HG03520 (cell line): ENCODE data around the gene NLRP1.
A peak's percentile ranks its signal among the peaks of the same experiment; 100 is the strongest.

ENCODE experiments used
- ATAC-seq: cut with Tn5 transposase; IDR thresholded peaks from one replicate; pipeline ENCODE4 v1.9.1; 2021; ENCODE audit warnings: mild to moderate bottlenecking, moderate library complexity; ENCODE audit not compliant: unreplicated experiment

NLRP1 gene

DNA sequence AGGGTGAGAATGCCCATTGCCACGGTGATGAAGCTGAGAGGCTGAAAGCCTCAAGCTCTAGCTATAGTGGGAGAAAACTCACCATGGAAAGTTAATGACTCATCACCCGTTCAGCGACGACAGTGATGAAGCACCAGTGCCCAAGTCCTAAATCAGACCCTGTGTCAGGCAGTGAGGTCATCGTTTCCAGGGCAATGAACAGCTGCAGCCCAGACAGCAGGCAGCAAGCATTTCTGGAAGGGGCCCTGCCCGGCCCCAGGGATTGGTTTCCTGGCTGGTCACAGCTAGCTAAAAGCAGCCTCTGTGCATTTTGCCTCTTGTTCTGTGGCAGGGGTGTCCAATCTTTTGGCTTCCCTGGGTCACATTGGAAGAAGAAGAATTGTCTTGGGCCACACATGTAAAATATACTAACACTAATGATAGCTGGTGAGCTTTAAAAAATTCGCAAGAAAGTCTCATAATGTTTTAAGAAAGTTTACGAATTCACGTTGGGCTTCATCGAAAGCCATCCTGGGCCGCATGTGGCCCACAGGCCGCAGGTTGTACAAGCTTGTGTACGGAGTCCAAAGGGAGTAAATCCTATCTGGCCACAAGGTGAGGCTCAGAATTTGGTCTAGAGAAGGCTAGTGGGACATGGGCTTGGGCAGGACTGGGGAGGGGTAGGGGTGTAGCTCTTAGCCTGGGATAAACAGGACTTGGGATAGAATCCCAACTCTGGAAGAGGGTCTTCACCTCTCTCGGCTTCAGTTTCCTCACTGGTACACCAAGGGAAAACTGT, 57.3 kb downstream of the NLRP1 start:
- no peak for ATAC-seq

DNA sequence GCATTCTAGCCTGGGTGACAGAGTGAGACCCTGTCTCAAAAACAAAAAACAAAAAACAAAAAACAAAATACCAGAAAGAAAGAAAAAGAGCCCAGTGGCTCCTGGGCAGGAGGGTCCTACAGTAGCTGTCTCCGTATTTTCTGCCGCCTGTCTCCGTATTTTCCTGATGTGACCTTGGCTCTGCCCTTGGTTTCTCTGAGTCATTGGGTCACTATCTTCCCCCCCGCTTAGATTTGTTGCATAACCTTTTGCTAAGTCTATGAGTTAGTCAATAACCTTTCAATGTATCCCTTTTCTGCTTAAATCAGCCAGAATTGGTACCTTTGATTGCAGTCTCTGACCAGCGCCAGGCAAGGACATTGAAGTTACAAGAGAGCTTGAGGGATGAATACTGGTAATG, 61.1 kb downstream of the NLRP1 start:
- ATAC-seq: no peak

DNA sequence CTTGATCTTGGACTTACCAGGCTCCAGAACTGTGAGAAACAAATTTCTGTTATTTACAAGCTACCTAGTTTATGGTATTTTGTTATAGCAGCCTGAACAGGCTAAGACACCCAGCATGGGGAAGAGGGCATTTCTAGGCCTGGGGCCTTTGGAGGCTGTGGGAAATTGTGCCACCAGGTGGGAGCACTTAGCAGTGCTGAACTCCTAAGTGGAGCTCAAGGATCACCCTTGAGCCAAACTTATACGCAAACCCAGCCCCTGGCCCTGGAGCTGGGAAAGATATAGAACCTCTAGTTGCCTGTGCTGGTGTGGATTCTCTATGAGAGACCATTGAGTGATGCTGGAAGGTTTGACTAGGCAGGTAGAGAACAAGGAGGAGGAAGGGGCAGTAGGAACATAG, 61.8 kb downstream of the NLRP1 start:
- no peak for ATAC-seq

DNA sequence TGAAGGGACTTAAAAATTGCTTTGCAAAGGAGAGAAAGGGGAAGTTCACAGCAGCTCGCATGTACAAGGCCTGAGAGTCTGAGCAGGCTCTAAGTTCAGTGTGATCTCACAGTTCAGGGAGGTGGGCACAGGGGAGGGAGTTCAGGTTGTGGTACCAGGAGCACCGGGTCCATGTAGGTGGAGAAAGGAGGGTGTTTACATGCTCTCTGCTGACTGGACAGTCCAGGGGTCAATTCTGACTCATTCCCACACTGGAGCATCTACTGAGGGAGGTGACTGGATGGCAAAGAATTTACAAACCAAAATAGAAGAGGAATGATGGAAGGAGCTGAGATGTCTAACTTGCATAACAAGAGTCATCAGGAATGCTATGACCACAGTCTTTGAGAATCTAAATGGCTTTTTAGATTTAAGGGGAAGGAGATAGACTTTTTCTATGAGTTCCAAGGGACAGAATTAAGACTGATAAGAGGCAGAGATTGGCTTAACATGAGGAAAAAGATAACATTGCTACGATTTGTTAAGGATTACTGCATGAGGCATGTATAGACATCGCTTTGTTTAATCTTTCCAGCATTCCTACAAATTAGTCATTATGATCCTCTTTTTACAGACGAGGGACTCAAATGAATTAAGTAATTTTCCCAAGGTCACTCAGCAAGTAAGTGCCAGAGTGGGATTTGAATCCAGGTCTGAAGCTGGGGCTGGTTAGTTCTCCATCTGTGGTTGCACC, 68.1 kb downstream of the NLRP1 start:
- no peak for ATAC-seq

DNA sequence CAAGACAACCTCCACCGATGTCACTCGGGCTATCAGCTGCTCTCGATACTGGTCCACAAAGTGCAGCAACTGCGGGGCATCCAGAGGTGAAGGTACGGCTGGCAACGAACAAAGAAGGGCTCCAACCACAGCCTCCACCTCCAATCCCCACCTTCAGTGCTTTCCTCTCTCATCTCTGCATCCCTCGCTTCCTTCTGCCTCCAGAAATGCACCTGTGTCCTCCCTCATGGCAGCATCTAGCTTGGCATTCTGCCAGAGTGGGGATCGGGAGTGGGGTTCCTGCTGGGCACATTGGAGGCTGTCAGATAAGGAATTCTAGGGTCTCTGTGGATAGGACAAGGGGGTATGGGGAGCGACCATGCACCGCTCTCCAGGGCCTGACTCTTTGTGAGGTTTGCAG, 69.3 kb downstream of the NLRP1 start:
- ATAC-seq: no peak

DNA sequence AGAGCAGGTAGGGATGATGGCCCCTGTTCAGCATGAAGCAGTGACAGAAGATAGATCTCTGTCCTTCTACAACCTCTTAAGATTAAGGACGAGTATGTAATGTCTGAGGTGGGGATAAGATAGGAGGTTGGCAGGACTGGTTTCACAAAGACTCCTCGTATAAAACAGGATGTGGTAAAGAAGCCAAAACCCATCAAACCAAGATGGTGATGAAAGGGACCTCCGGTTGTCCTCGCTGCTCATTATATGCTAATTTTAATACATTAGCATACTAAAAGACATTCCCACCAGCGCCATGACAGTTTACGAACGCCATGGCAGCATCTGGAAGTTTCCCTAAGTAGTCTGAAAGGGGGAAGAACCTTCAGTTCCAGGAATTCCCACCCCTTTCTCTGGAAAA, 70.7 kb downstream of the NLRP1 start:
- ATAC-seq: no peak

DNA sequence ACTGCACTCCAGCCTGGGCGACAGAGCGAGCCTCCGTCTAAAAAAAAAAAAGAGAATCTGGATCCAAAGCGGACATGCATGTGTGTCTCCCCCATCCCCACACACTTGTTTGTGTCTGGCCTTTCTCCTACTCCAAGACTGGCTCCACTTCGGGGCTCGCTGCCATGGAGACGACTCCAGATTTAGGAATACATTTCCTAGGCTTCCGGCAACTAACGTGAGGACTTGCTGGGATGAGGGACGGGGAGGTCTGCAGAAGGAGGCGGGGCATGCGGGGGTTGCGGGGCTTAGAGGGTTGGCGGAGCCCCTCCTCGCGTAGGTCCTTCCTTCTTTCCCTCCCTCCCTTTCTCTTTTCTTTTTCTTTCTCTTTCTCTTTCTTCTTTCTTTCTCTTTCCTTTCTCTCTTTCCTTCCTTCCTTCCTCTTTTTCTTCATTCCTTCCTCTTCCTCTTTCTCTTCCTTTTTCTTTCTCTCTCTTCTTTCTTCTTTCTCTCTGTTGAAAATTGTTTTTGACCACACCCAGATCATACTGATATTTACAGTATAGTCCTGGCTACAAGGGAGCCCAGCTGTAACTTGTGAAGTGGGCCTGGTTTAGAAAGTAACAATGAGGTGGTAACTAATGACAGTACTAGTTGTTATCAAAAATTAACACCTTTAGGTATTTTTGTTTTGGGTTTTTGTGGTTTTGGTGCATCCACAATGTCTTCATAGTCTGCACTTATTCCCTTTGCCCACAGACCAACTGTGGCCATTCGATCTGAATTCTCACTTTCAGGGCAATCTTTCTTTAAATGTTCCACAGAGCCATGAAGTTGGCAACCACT, 72.7 kb downstream of the NLRP1 start:
- no peak for ATAC-seq

DNA sequence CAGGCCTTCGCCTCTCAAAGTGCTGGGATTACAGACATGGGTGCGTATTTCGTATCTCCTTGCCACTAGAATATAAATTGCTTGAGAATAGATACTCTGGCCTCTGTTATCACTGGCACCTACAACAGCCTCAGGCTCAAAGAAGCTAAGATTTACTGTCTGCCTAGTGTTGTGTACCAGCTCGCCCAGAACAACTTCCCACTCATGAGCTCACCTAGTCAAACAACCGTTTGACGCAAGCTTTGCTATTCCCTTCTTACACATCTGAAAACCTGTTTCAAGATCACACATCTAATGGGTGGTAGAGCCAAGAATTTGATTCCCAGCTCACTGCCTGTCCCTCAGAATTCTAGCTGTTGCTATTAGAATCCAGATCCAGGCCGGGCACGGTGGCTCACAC, 73.5 kb downstream of the NLRP1 start:
- ATAC-seq: no peak

DNA sequence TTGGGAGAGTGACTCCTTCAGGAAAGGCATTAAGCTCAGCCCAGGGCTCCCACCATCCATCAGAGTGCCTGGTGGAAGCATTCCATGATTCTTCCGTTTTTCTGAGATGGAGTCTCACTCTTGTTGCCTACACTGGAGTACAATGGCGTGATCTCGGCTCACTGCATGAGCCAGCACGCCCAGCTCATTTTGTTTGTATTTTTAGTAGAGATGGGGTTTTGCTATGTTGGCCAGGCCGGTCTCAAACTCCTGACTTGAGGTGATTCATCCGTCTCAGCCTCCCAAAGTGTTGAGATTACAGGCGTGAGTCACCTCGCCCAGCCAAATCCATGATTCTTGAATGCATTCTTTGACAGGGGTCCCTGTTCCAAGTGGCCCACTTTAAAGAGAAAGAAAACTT, 74.8 kb downstream of the NLRP1 start:
- ATAC-seq: no peak

DNA sequence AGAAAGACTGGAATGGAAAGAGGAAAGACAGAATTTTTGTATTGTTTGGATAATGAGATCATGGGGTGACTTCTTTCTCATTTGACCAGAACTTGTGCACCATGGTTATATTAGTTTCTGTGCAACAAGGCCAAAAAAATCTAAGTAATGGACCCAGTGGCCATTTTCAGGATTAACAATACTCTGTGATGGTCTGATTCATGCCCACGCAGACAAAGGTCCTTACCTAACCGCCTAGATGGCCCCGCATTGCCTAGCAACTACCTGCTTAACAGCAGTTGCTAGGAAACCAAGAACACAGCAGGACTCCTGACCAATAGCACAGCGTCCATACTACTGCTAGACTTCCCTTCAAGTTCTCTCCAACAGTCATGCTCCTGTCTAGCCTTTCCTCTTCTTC, 75.5 kb downstream of the NLRP1 start:
- ATAC-seq: no peak

DNA sequence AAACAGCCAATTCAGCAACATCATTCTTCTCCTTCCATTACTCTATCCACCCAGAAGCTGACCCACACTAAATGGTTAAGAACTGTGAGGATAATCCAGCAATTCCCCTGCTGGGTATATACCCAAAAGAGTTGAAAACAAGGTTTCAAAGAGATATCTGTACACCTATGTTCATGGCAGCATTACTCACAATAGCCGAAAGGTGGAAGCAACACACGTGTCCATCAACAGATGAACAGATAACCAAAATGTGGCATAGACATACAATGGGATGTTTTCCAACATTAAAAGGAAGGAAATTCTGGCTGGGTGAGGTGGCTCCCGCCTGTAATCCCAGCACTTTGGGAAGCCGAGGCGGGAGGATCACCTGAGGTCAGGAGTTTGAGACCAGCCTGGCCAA, 78.0 kb downstream of the NLRP1 start:
- no peak for ATAC-seq

DNA sequence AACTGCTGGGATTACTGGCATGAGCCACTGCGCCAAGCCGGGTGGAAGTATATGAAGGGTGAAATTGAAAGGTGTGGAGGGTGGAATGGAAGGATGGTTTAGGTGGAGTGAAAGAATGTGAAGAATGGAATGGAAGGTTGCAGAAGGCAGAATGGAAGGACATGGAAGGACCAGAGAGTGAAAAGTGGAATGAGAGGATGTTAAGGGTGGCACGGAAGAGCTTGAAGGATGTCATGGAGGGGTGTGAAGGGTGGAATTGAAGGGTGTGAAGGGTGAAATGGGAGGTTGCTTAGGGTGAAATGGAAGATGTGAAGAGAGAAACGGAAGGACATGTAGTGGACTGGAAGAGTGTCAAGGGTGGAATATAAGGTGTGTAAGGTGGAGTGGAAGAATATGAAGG, 81.8 kb downstream of the NLRP1 start:
- no peak for ATAC-seq

DNA sequence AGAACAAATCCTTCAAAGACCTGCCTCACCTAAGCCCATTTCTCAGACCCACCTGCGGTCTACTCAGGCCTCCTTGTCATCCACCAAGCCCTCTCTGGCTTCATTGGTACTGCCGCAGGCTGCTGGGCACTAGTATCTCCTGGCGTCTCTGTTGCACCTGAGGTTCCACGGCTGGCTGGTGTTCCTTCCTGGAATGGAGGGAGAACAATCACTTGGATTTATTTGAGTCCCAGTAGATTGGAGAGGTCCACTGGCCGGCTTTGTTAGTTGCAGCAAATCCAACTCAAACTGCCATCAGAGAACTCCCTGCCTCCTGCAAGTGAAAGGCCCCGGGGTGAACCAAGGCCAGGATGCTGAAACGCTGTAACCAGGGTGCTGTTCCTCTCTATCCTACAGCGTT, 82.6 kb downstream of the NLRP1 start:
- no peak for ATAC-seq

DNA sequence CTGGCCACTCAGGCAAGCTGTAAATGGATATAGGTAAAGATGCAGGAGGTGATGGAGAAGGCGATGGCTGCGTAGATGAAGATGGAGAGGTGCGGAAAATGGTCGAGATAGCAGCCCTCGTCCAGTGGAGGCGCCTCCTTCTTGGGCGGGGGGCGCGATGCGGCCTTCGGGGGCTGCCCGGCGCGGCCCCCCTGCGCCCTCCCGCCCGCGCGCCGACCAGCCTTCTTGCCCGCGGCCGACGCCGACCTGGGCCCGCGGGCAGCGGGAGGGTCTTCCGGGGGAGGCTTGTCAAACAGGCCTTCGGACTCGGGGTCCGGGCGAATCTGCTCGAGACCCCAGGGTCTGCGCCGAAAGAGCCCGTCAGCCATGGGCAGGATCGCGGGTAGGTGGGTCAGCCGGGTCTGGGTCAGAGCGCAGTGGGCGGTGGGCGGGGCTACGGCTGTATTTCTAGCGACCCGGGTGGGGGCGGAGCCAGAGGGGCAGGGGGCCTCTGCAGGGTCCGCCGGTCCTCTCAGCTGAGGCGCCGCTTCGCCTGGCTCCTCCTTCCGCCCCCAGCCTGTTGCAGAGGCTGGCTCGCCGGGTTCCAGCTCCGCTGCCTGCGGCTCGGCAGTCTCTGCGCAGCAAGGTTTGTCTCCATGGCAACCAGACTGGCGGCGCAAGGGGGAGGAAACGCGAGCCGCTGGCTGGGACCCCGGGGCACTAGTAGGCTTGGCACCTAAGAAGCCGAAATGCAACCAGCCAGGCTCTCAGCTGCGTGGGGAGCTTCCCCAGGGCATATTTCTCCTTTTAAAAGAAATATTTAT, 83.5 kb downstream of the NLRP1 start:
- ATAC-seq: no peak

DNA sequence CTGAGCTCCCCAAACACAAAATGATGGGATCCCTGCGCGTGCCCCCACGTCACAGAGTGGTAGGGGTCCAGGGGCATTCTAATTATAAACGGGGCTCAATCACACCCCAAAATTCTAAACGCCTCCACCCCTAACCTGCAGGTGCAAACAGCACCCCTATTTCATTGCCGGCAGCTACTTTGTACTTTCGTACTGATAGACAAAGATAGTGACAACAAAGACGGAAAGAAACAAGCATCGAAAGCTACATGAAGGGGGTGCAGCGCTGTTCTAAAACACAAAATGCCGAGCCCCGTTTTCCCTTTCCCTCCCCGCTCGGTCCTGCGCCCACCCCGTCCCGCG, 84.1 kb downstream of the NLRP1 start:
- no peak for ATAC-seq

DNA sequence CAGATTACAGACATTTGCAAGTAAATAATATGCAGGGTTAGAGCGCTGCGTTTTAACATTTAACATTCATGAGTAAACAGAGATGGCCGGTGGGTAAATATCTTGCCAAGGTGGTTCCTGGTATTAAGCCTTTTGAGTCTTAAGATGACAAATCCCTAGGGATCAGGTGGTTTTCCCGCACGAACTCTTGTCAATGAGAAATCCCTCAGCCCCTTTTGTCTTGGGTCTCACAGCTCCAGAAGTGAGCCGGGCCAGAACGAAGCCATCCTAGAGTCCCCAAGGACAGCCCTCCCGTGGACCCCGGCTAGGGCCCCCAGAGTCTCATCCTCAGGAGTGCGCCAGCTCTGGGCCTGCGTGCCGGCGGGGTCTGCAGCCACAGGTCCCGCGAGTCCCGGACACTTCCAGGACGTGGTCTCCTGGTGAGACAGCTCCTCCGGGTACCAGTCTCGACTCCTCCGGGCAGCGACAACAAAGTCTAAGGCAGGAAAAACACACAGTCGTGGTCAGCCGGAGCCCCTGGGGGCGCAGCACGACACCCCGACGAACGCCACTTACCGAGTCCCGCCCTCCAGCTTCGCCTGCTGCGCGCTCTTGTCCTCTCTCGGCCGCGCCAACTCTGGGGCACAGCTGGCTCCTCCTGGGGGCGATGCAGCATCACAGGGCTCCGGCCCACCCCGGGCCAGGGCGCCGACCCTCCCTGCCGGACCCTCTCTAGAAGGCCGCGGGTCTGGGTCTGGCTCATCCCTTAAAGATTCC, 84.7 kb downstream of the NLRP1 start:
- ATAC-seq: no peak

DNA sequence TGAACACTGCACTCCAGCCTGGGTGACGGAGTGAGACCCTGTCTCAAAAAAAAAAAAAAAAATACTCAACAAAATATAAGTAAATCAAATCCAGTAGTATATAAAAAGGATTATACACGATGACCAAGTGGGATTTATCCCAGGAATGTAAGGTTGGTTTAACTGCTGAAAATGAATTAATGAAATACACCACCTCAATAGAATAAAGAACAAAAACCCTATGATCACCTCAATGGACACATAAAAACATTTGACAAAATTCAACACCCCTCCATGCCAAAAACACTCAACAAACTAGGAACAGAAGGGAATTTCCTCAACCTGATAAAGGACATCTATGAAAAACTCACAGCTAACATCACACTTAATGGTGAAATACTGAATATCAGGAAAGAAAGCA, 91.3 kb downstream of the NLRP1 start:
- no peak for ATAC-seq

DNA sequence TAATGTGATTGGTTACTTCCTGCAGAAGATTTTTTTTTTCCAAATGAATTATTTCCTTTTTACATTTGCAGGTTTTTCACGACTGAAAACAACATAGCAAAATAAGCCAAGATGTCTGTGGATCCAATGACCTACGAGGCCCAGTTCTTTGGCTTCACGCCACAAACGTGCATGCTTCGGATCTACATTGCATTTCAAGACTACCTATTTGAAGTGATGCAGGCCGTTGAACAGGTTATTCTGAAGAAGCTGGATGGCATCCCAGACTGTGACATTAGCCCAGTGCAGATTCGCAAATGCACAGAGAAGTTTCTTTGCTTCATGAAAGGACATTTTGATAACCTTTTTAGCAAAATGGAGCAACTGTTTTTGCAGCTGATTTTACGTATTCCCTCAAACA, 95.6 kb downstream of the NLRP1 start:
- no peak for ATAC-seq

DNA sequence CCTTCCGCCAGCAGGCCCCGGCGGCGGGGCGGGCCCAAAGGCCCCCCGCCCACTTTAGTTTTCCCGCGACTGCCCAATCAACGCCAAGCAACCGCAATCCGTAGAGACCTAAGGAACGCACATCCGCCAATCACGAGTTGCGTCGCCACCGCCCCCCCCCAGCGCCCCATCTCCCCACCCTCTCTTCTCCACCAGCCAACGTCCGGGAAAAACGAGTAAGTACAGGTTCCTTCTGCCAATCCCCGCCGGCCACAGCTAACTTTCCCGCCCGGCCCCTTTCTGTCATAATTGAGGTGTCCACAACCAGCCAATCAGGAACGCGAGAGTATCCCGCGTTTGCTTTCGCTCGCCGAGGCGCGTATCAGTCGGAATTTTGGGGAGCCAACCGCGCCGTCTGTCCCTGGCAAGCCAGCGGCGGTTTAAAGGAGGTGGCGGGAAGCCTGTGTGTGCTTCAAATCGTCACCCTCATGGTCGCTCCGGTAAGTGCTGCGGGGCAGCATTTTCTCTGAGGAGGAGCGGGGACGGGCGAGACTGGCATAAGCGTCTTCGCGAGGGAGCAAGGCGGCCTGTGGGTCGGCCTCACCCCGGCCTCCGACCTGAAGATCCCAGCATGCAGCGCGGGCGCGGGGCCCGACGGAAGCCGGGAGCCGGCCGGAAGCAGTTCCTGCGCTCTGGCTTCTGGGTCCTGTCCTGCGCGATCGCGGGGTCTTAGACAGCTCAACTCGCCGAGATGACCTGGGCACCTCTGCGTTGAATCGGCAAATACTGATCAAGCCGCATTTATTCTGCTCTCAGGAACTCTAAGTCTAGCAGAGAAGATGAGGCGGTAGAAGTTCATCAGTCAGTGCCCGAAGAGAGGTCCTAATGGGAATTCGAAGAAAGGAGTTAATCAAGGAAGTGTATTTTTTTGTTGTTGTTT, 97.8 kb downstream of the NLRP1 start, which contains the start of gene MIS12:
Gene MIS12 (plus strand): TSS at position 361 of the 919 bp plus-strand sequence. CDS start 2,297 bp downstream, outside the sequence.
- ATAC-seq: peak; percentile 76
